ENCODE results near the gene CFAP299.
A peak's percentile ranks its signal among the peaks of the same experiment; 100 is the strongest.

CFAP299 gene

DNA sequence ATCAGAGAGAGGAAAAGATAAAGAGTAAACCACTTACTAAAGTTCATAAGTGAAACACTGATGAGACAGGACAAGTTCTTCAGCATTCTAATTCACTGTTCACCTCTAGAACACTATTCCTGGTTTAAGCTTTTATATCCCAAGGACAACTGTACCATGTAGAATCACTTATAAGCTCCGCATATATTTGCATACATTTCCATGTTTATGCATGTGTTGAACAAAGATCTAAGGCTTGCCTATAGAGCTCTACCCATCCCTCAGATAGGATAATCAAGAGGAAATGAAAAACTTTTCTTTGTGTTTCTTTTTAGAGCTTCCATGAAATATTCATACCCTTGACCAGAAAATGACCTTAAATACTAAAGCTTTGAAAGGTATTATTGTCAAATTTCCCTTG lies 538.0 kb downstream of the CFAP299 start:
- no peak for DNase-seq (ENCODE audit: low spot score)
- TF ChIP-seq, protein P1, sequence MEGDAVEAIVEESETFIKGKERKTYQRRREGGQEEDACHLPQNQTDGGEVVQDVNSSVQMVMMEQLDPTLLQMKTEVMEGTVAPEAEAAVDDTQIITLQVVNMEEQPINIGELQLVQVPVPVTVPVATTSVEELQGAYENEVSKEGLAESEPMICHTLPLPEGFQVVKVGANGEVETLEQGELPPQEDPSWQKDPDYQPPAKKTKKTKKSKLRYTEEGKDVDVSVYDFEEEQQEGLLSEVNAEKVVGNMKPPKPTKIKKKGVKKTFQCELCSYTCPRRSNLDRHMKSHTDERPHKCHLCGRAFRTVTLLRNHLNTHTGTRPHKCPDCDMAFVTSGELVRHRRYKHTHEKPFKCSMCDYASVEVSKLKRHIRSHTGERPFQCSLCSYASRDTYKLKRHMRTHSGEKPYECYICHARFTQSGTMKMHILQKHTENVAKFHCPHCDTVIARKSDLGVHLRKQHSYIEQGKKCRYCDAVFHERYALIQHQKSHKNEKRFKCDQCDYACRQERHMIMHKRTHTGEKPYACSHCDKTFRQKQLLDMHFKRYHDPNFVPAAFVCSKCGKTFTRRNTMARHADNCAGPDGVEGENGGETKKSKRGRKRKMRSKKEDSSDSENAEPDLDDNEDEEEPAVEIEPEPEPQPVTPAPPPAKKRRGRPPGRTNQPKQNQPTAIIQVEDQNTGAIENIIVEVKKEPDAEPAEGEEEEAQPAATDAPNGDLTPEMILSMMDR (IDR thresholded peaks at IDR 0.05; ENCODE audit: extremely low read depth, insufficient read depth, missing control alignments), result no peak
- in situ Hi-C loops (cut with MboI; ENCODE audit: low pct_unique_long_range_greater_than_20kb, low sequenced_read_pairs, unreplicated experiment), result no loop called here

DNA sequence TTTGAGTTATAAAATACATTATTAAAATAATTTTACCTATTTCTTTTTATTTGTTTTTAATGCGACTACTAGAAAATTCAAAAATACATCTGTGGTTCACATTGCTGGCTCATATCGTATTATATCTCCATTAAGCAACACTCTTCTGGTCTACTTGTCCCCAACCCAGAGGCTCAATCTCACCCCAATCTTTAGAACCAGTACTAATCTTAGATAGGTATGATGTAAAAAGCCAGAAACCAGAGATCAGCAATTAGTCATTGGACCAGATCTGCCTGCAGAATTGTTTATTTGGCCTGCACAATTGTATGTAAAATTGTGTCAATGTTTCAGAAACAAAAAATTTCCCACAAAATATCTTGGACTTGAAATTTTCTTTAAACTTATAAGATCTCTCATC lies 539.4 kb downstream of the CFAP299 start:
- TF ChIP-seq, protein P1 (IDR thresholded peaks at IDR 0.05; ENCODE audit: extremely low read depth, insufficient read depth, missing control alignments), result no peak
- in situ Hi-C loops (cut with MboI; ENCODE audit: low pct_unique_long_range_greater_than_20kb, low sequenced_read_pairs, unreplicated experiment), result no loop called here

DNA sequence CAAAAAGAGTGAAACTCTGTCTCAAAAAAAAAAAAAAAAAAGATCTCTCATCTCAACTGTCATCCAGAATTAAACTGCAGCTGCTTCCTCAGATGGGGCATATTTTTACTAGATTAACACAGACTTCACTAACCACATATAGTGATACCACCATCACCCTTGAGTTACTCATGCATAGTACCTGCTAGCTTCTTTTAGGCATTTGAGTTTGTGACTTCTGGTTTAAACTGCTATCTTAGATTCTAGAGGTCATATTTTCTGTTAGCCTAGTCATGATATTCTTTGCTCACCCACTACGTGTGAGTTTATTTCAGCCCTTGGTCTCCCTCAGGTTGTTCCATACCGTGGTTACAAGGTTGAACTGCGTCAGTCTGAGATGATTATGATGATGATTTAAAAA lies 540.1 kb downstream of the CFAP299 start:
- TF ChIP-seq, protein P1 (IDR thresholded peaks at IDR 0.05; ENCODE audit: extremely low read depth, insufficient read depth, missing control alignments), result no peak
- in situ Hi-C loops (cut with MboI; ENCODE audit: low pct_unique_long_range_greater_than_20kb, low sequenced_read_pairs, unreplicated experiment), result no loop called here
- DNase-seq (ENCODE audit: low spot score), result peak; percentile 53

More for the DNA sequence above, 539.4 kb downstream of the CFAP299 start:
- no peak for DNase-seq (ENCODE audit: low spot score)

DNA sequence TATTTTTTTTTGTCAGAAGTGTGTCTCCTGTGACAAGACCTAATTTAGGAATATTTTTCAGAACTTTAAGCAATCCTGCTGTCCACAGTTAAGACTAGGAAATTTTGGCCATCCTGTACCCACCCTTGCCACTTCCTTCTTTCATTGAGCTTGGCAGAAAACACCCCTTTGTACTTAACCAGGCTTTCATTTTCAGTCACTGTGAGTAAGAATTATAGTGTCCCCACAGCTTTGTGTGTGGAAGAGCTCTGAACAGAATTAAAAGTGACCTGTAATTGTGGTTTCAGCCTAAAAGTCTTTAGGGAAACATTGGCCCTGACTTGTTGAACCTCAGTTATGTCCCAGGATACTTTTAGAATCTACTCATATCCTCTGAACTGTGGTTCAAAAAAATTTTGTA lies 541.3 kb downstream of the CFAP299 start:
- in situ Hi-C loops (cut with MboI; ENCODE audit: low pct_unique_long_range_greater_than_20kb, low sequenced_read_pairs, unreplicated experiment), result no loop called here
- TF ChIP-seq, protein P1 (IDR thresholded peaks at IDR 0.05; ENCODE audit: extremely low read depth, insufficient read depth, missing control alignments), result no peak
- DNase-seq (ENCODE audit: low spot score), result peak; percentile 55

DNA sequence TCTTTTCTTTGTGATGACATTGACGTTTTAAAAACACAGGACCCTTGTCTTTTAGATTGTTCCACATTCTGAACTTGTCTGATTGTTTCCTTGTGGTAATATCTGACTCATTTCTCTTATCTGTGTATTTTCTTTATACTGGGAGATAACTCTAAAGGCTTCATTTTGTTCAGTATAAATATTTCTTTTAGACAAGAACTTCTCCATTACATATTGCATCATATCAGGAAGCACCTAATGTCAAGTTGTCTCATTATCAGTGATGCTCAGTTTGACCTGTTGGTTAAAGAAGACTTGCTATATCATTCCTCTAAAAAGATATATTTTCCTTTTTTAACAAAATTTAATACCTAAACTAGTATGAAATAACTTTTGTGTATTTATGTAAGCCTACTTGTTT lies 542.7 kb downstream of the CFAP299 start:
- TF ChIP-seq, protein P1 (IDR thresholded peaks at IDR 0.05; ENCODE audit: extremely low read depth, insufficient read depth, missing control alignments), result no peak
- DNase-seq (ENCODE audit: low spot score), result no peak
- in situ Hi-C loops (cut with MboI; ENCODE audit: low pct_unique_long_range_greater_than_20kb, low sequenced_read_pairs, unreplicated experiment), result no loop called here

DNA sequence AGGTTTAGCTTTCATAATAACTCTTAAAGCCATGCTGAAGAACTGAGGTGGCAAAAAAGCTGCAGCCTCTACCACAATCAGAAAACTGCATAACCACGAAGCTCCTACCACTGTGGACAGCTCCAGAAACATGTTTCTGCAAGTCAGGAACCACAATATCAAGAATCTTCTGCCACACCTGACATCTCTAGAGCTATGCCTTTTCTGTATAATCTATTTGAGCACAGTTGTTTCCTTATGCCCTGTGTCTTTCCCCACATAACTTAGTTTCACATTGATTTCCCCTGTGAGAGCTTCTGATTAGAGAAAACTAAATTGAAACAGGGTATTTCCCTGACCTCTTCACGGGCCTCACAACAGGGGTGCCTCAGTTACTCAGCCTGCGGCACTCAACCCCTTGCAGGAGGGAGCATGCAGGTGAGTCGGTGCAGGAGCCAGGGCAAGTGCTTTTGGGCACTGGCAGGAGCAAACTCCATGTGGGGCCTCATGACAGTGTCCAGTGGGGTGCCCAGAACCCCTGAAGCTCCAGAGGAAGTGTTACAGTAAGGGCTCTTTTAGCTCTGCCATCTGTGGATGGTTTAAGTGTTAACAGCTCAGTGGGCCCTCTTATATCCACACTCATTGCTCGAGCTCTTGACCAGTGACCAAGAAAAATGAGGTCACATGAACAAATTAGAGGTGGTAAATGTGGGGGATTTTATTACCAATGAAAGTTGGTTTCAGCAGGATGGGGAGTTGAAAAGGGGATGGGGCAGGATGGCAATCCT lies 562.2 kb downstream of the CFAP299 start:
- DNase-seq (ENCODE audit: low spot score), result no peak
- TF ChIP-seq, protein P1 (IDR thresholded peaks at IDR 0.05; ENCODE audit: extremely low read depth, insufficient read depth, missing control alignments), result no peak

More for the DNA sequence above, 562.2 kb downstream of the CFAP299 start:
- in situ Hi-C loops (cut with MboI; ENCODE audit: low pct_unique_long_range_greater_than_20kb, low sequenced_read_pairs, unreplicated experiment), result no loop called here

Measured in GM13977 (cell line).